ENCODE data around the gene NCL. TPM values are rescaled to one million over a fixed set of nuclear protein-coding genes. Genes with fewer than 3 reads are reported as not detected.
"Not testable (repeated sequence)": the region's sequence is repeated elsewhere in the genome, so short reads cannot be mapped to it uniquely, and the experiment has no call there.

The NCL gene
- total and polyA plus RNA-seq, 7 experiments from 2014 or later: 411 to 662 (median 457) TPM

DNA sequence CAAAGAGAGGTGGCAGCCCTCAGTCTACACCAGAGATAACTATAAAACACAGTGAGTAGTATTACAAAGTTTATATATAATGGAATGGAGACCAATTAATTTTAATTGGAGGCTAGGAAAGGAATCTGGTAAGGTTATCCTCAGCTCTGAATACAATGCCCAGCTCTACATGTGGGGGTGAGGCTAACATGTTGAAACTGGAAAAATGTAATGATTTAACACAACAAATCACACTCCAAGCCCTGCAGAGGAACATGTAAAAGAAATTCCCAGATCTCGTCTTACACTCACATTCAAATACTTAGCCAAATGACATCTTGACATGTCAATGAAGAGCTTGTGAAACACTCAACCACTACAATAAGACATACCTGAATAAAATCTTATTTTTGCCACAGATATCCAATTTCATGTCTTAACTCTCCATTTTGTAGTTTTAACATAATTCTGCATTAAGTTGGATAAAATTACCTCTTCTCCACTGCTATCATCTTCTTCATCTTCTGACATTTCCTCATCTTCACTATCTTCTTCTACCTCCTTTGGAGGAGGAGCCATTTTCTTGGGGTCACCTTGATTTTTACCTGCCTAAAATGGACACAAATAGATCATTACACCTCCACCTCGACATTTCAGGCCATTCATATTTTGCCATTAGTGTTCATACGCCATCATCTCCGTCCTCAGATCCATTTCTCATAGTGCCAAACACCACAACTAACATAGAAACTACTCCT lies 1.4 kb downstream of the NCL start:
- Mint-ChIP-seq H3K9me3 (peaks cover 0 to 5% (median 0%) of the 10 kb centered on the region in 11 donors), H3K4me3 (peak overlapping the region; percentile 90 to 99 (median 95)), H3K27me3 (no peaks in the 10 kb centered on the region), H3K36me3 (peaks cover 33 to 51% (median 44%) of the 10 kb centered on the region in 5 donors), H3K4me1 (peaks cover 37 to 75% (median 53%) of the 10 kb centered on the region in 7 donors), H3K27ac (peak overlapping the region; percentile 96 to 100 (median 100))
- ATAC-seq (no peak), DNase-seq (no peak)
- intact Hi-C loops (cut with micrococcal nuclease): loop anchor here (1.0 to 5.0 kb wide), 4 partner anchors 9 to 1789 kb away; partner anchors contain the start of gene ATG16L1 (in 1 of the 2)
- H3K4me3 ChIP-seq (ENCODE audit: low read length): peak overlapping the region; percentile 65
- H3K4me1 ChIP-seq (ENCODE audit: control insufficient read depth in 2 of 2, insufficient read depth in 2 of 2, low read length in 2 of 2): peaks cover 26 to 28% of the 10 kb centered on the region in 2 donors
- peak overlapping the region; percentile 96 for H3K27ac ChIP-seq (ENCODE audit: low read depth, low read length)
- peaks cover 39 to 53% (median 52%) of the 10 kb centered on the region in 3 experiments for H3K36me3 ChIP-seq (ENCODE audit: control insufficient read depth in 2 of 3, insufficient read depth in 3 of 3, low read length in 3 of 3)
- POLR2A ChIA-PET: interaction anchor here (1.0 to 8.8 kb wide), 7 partner anchors 10 to 405 kb away, joined by 3 to 130 read pairs (median 51); partner anchors contain the start of gene PTMA
- no peaks in the 10 kb centered on the region for H3K27me3 ChIP-seq (ENCODE audit: control insufficient read depth in 2 of 2, insufficient read depth in 2 of 2, low read length in 2 of 2)
- H3K9me3 ChIP-seq (ENCODE audit: control insufficient read depth in 2 of 3, low read length in 3 of 3): no peaks in the 10 kb centered on the region
- CTCF ChIA-PET: interaction anchor here (2.6 kb wide), 1 partner anchor 10 kb away, joined by 18 read pairs; no protein-coding TSS in a partner anchor

GRCh38 chr2:231461516-231461971 lies 2.7 kb downstream of the NCL start:
- H3K4me1 Mint-ChIP-seq: peaks cover 40 to 70% (median 59%) of the 10 kb centered on the region in 7 donors
- intact Hi-C loops (cut with micrococcal nuclease): loop anchor here in 1 of 2 donors (5.0 kb wide), 2 partner anchors 96 to 1791 kb away; partner anchors contain the start of gene ATG16L1

GRCh38 chr2:231460841-231461240 lies 3.4 kb downstream of the NCL start:
- DNase-seq; H3K9me3 ChIP-seq (ENCODE audit: control insufficient read depth in 2 of 3, low read length in 3 of 3); CTCF ChIA-PET; H3K27me3 Mint-ChIP-seq; H3K9me3 Mint-ChIP-seq; H3K27me3 ChIP-seq (ENCODE audit: control insufficient read depth in 2 of 2, insufficient read depth in 2 of 2, low read length in 2 of 2); H3K4me3 ChIP-seq (ENCODE audit: low read length); H3K27ac ChIP-seq (ENCODE audit: low read depth, low read length); ATAC-seq: not testable (repeated sequence)
- intact Hi-C loops (cut with micrococcal nuclease): loop anchor here in 1 of 2 donors (5.0 kb wide), 2 partner anchors 96 to 1791 kb away; partner anchors contain the start of gene ATG16L1
- peaks cover 26 to 28% of the 10 kb centered on the region in 2 donors for H3K4me1 ChIP-seq (ENCODE audit: control insufficient read depth in 2 of 2, insufficient read depth in 2 of 2, low read length in 2 of 2)
- H3K36me3 ChIP-seq (ENCODE audit: control insufficient read depth in 2 of 3, insufficient read depth in 3 of 3, low read length in 3 of 3): peaks cover 59 to 73% (median 73%) of the 10 kb centered on the region in 3 experiments
- Mint-ChIP-seq H3K27ac (peak overlapping the region in 8 of 9 donors; percentile 19 to 79 (median 53)), H3K4me3 (peak overlapping the region in 7 of 10 donors; percentile 32 to 62 (median 50)), H3K4me1 (peaks cover 41 to 65% (median 55%) of the 10 kb centered on the region in 7 donors), H3K36me3 (peaks cover 33 to 67% (median 58%) of the 10 kb centered on the region in 5 donors)
- POLR2A ChIA-PET: interaction anchor here (0.8 to 6.2 kb wide), 2 partner anchors 8 to 27 kb away, joined by 3 to 66 read pairs; no protein-coding TSS in a partner anchor

More at GRCh38 chr2:231461516-231461971, 2.7 kb downstream of the NCL start:
- no peak for DNase-seq
- Histone ChIP-seq H3K27me3 (ENCODE audit: control insufficient read depth in 2 of 2, insufficient read depth in 2 of 2, low read length in 2 of 2) (no peaks in the 10 kb centered on the region), H3K4me1 (ENCODE audit: control insufficient read depth in 2 of 2, insufficient read depth in 2 of 2, low read length in 2 of 2) (peaks cover 26 to 28% of the 10 kb centered on the region in 2 donors), H3K4me3 (ENCODE audit: low read length) (no peak overlapping the region), H3K27ac (ENCODE audit: low read depth, low read length) (no peak overlapping the region), H3K9me3 (ENCODE audit: control insufficient read depth in 2 of 3, low read length in 3 of 3) (no peaks in the 10 kb centered on the region), H3K36me3 (ENCODE audit: control insufficient read depth in 2 of 3, insufficient read depth in 3 of 3, low read length in 3 of 3) (peaks cover 52 to 66% (median 65%) of the 10 kb centered on the region in 3 experiments)
- Mint-ChIP-seq H3K27ac (peak overlapping the region in 5 of 9 donors; percentile 6 to 100 (median 68)), H3K9me3 (peaks cover 0 to 5% (median 0%) of the 10 kb centered on the region in 11 donors), H3K4me3 (peak overlapping the region; percentile 5 to 99 (median 94)), H3K36me3 (peaks cover 33 to 64% (median 57%) of the 10 kb centered on the region in 5 donors), H3K27me3 (no peaks in the 10 kb centered on the region)
- CTCF ChIA-PET: no interaction called here
- no peak for ATAC-seq
- POLR2A ChIA-PET: interaction anchor here (4.4 to 6.2 kb wide), 2 partner anchors 9 to 247 kb away, joined by 53 to 66 read pairs; partner anchors contain the start of gene PTMA

GRCh38 chr2:231460073-231460835 lies 4.0 kb downstream of the NCL start:
- peaks cover 38 to 73% (median 64%) of the 10 kb centered on the region in 5 donors for H3K36me3 Mint-ChIP-seq
- Histone ChIP-seq H3K4me1 (ENCODE audit: control insufficient read depth in 2 of 2, insufficient read depth in 2 of 2, low read length in 2 of 2) (peaks cover 24 to 25% of the 10 kb centered on the region in 2 donors), H3K4me3 (ENCODE audit: low read length) (no peak overlapping the region)

GRCh38 chr2:231458368-231458767 lies 5.9 kb downstream of the NCL start:
- H3K4me3 Mint-ChIP-seq: peak overlapping the region in 2 of 10 donors; percentile 10 to 19
- Histone ChIP-seq H3K9me3 (ENCODE audit: control insufficient read depth in 2 of 3, low read length in 3 of 3) (no peaks in the 10 kb centered on the region), H3K4me1 (ENCODE audit: control insufficient read depth in 2 of 2, insufficient read depth in 2 of 2, low read length in 2 of 2) (peaks cover 21 to 22% of the 10 kb centered on the region in 2 donors), H3K4me3 (ENCODE audit: low read length) (no peak overlapping the region), H3K27me3 (ENCODE audit: control insufficient read depth in 2 of 2, insufficient read depth in 2 of 2, low read length in 2 of 2) (no peaks in the 10 kb centered on the region), H3K36me3 (ENCODE audit: control insufficient read depth in 2 of 3, insufficient read depth in 3 of 3, low read length in 3 of 3) (peaks cover 72 to 93% (median 93%) of the 10 kb centered on the region in 3 experiments), H3K27ac (ENCODE audit: low read depth, low read length) (no peak overlapping the region)
- no peak for DNase-seq
- peaks cover 0 to 6% (median 0%) of the 10 kb centered on the region in 11 donors for H3K9me3 Mint-ChIP-seq
- ChIA-PET POLR2A (interaction anchor here (0.9 to 1.2 kb wide), 3 partner anchors 10 to 55 kb away, joined by 3 to 5 read pairs (median 3); no protein-coding TSS in a partner anchor), CTCF (no interaction called here)
- intact Hi-C loops (cut with micrococcal nuclease): no loop called here
- peaks cover 37 to 74% (median 68%) of the 10 kb centered on the region in 5 donors for H3K36me3 Mint-ChIP-seq
- ATAC-seq: no peak
- no peaks in the 10 kb centered on the region for H3K27me3 Mint-ChIP-seq
- peak overlapping the region in 6 of 9 donors; percentile 28 to 65 (median 58) for H3K27ac Mint-ChIP-seq
- H3K4me1 Mint-ChIP-seq: peaks cover 38 to 54% (median 50%) of the 10 kb centered on the region in 7 donors

More at GRCh38 chr2:231460073-231460835, 4.0 kb downstream of the NCL start:
- no peaks in the 10 kb centered on the region for H3K27me3 ChIP-seq (ENCODE audit: control insufficient read depth in 2 of 2, insufficient read depth in 2 of 2, low read length in 2 of 2)
- POLR2A ChIA-PET: interaction anchor here (0.8 kb wide), 1 partner anchor 28 kb away, joined by 3 read pairs; no protein-coding TSS in a partner anchor
- H3K9me3 ChIP-seq (ENCODE audit: control insufficient read depth in 2 of 3, low read length in 3 of 3): no peaks in the 10 kb centered on the region
- peak overlapping the region in 8 of 9 donors; percentile 24 to 79 (median 53) for H3K27ac Mint-ChIP-seq
- DNase-seq (no peak), ATAC-seq (no peak)
- intact Hi-C loops (cut with micrococcal nuclease): loop anchor here in 1 of 2 donors (5.0 kb wide), 2 partner anchors 97 to 1792 kb away; partner anchors contain the start of gene ATG16L1
- peak overlapping the region in 8 of 10 donors; percentile 32 to 62 (median 51) for H3K4me3 Mint-ChIP-seq
- H3K36me3 ChIP-seq (ENCODE audit: control insufficient read depth in 2 of 3, insufficient read depth in 3 of 3, low read length in 3 of 3): peaks cover 62 to 79% (median 78%) of the 10 kb centered on the region in 3 experiments
- H3K27me3 Mint-ChIP-seq: no peaks in the 10 kb centered on the region
- peaks cover 39 to 62% (median 54%) of the 10 kb centered on the region in 7 donors for H3K4me1 Mint-ChIP-seq
- H3K27ac ChIP-seq (ENCODE audit: low read depth, low read length): no peak overlapping the region
- H3K9me3 Mint-ChIP-seq: peaks cover 0 to 8% (median 0%) of the 10 kb centered on the region in 11 donors
- CTCF ChIA-PET: no interaction called here

All from naive thymus-derived CD4-positive, alpha-beta T cell (primary cell).